ENCODE data around the gene NELFB.
"Not testable (repeated sequence)": the region's sequence is repeated elsewhere in the genome, so short reads cannot be mapped to it uniquely, and the experiment has no call there.

The NELFB gene

GRCh38 chr9:137247135-137247915 lies 7.8 kb upstream of the NELFB start:
- no peak for DNase-seq (ENCODE audit: low read depth in 2 of 2)

- DNase-seq (ENCODE audit: low read depth in 2 of 2), result no peak
Measured at GRCh38 chr9:137247916-137248175, 7.3 kb upstream of the NELFB start.

- no peak for DNase-seq (ENCODE audit: low read depth in 2 of 2)
Measured at GRCh38 chr9:137250329-137251193, 4.6 kb upstream of the NELFB start.

GRCh38 chr9:137251194-137251461 lies 4.0 kb upstream of the NELFB start, which contains the start of gene STPG3:
Gene STPG3, plus strand, starts transcription at chr9:137251286. Its CDS starts 1 bp downstream, at chr9:137251287.
- no peak for DNase-seq (ENCODE audit: low read depth in 2 of 2)

- DNase-seq (ENCODE audit: low read depth in 2 of 2), result no peak
Measured at GRCh38 chr9:137251490-137252268, 3.4 kb upstream of the NELFB start.

- no peak for DNase-seq (ENCODE audit: low read depth in 2 of 2)
Measured at GRCh38 chr9:137252555-137253506, 2.3 kb upstream of the NELFB start.

- no peak for DNase-seq (ENCODE audit: low read depth in 2 of 2)
Measured at GRCh38 chr9:137253717-137254623, 1.2 kb upstream of the NELFB start.

GRCh38 chr9:137255448-137256114 lies 454 bp downstream of the NELFB start:
- peak in 1 of 2 donors; percentile 22 for DNase-seq (ENCODE audit: low read depth in 2 of 2)

GRCh38 chr9:137256362-137256761 lies 1.2 kb downstream of the NELFB start:
- no peak for DNase-seq (ENCODE audit: low read depth in 2 of 2)

GRCh38 chr9:137256856-137257255 lies 1.7 kb downstream of the NELFB start:
- DNase-seq (ENCODE audit: low read depth in 2 of 2), result no peak

GRCh38 chr9:137262173-137262908 lies 7.2 kb downstream of the NELFB start:
- DNase-seq (ENCODE audit: low read depth in 2 of 2), result not testable (repeated sequence)

- no peak for DNase-seq (ENCODE audit: low read depth in 2 of 2)
Measured at GRCh38 chr9:137262909-137263285, 7.8 kb downstream of the NELFB start.

- no peak for DNase-seq (ENCODE audit: low read depth in 2 of 2)
Measured at GRCh38 chr9:137263506-137263905, 8.4 kb downstream of the NELFB start.

GRCh38 chr9:137264067-137264466 lies 8.9 kb downstream of the NELFB start:
- DNase-seq (ENCODE audit: low read depth in 2 of 2), result no peak

GRCh38 chr9:137265496-137266161 lies 10.5 kb downstream of the NELFB start:
- no peak for DNase-seq (ENCODE audit: low read depth in 2 of 2)

- DNase-seq (ENCODE audit: low read depth in 2 of 2), result no peak
Measured at GRCh38 chr9:137266162-137266527, 11.0 kb downstream of the NELFB start.

- DNase-seq (ENCODE audit: low read depth in 2 of 2), result no peak
Measured at GRCh38 chr9:137266585-137267453, 11.7 kb downstream of the NELFB start.

- DNase-seq (ENCODE audit: low read depth in 2 of 2), result no peak
Measured at GRCh38 chr9:137267933-137268355, 12.8 kb downstream of the NELFB start.

Data from stimulated activated CD4-positive, alpha-beta T cell treated with anti-CD3 and anti-CD28 coated beads, Interleukin-15, amount 100 ng/mL, for 48 hours (primary cell).